WTC11 (cell line): ENCODE data around the gene LDLRAD3. TPM values are rescaled to one million over a fixed set of nuclear protein-coding genes. Genes with fewer than 3 reads are reported as not detected.

ENCODE experiments used
- ATAC-seq: fragments of 200-7000 bp; cut with Tn5 transposase; 2 replicates; pipeline ENCODE4 v1.10.0; 2021; ENCODE audit warnings: mild to moderate bottlenecking, moderate library complexity
- CTCF ChIA-PET: fragments of 300-600 bp; sonication (Branson Sonifier 250); formaldehyde crosslinking; loops from one replicate; lab custom pipeline; 2021; ENCODE audit warnings: antibody characterized with exemption; lab: Charles Lee
- POLR2A ChIA-PET: fragments of 350-600 bp; sonication (Branson Sonifier 250); formaldehyde crosslinking; loops from one replicate; lab custom pipeline; 2021; ENCODE audit warnings: antibody characterized with exemption; lab: Charles Lee
- DNase-seq: peaks from one replicate; pipeline ENCODE4 v3.0.0; 2021; ENCODE audit warnings: low spot score
- H3K27ac Mint-ChIP-seq: 2 replicates; pipeline ENCODE4 v1.8.0; 2021; ENCODE audit warnings: mixed read lengths
- H3K27me3 Mint-ChIP-seq: 2 replicates; pipeline ENCODE4 v1.8.0; 2021; ENCODE audit warnings: low read depth, mild to moderate bottlenecking, moderate library complexity, mixed read lengths
- H3K36me3 Mint-ChIP-seq: 2 replicates; pipeline ENCODE4 v1.8.0; 2021; ENCODE audit warnings: mixed read lengths
- H3K4me1 Mint-ChIP-seq: 2 replicates; pipeline ENCODE4 v1.8.0; 2022; ENCODE audit warnings: mixed read lengths
- H3K4me3 Mint-ChIP-seq: 2 replicates; pipeline ENCODE4 v1.8.0; 2021; ENCODE audit warnings: mild to moderate bottlenecking, moderate library complexity, mixed read lengths
- H3K9me3 Mint-ChIP-seq: 2 replicates; pipeline ENCODE4 v1.8.0; 2021; ENCODE audit warnings: mixed read lengths
- ELF4 ChIP-seq: sonication (generic); formaldehyde crosslinking; IDR thresholded peaks from 2 replicates; pipeline ENCODE4 v1.8.1; 2022; ENCODE audit warnings: low read depth, mild to moderate bottlenecking, moderate library complexity, missing genetic modification reagents
- FOXJ3 ChIP-seq: sonication (generic); formaldehyde crosslinking; IDR thresholded peaks from 2 replicates; pipeline ENCODE4 v1.9.0; 2021; ENCODE audit warnings: missing genetic modification reagents, mild to moderate bottlenecking, borderline replicate concordance
- FOXP1 ChIP-seq: sonication (generic); formaldehyde crosslinking; IDR thresholded peaks from 2 replicates; pipeline ENCODE4 v1.8.0; 2022; ENCODE audit warnings: missing genetic modification reagents, mild to moderate bottlenecking, moderate library complexity, borderline replicate concordance
- GTF2I ChIP-seq: fragments of 250-450 bp; sonication (Bioruptor Pico); conservative IDR thresholded peaks from 2 replicates; pipeline ENCODE4 v1.4.0; 2021; ENCODE audit warnings: mild to moderate bottlenecking
- HMGA2 ChIP-seq: fragments of 250-450 bp; sonication (Bioruptor Pico); IDR thresholded peaks from 2 replicates; pipeline ENCODE4 v1.4.0; 2021; ENCODE audit warnings: mild to moderate bottlenecking, moderate library complexity
- MXD4 ChIP-seq: fragments of 250-450 bp; sonication (Bioruptor Pico); IDR thresholded peaks from 2 replicates; pipeline ENCODE4 v1.8.0; 2021; ENCODE audit warnings: mild to moderate bottlenecking, moderate library complexity, borderline replicate concordance
- MYBL2 ChIP-seq: sonication (generic); formaldehyde crosslinking; IDR thresholded peaks from 2 replicates; pipeline ENCODE4 v1.8.1; 2023; ENCODE audit warnings: mild to moderate bottlenecking, moderate library complexity, missing genetic modification reagents
- OVOL2 ChIP-seq: fragments of 250-450 bp; sonication (Bioruptor Pico); IDR thresholded peaks from 2 replicates; pipeline ENCODE4 v1.9.0; 2021; ENCODE audit warnings: mild to moderate bottlenecking, borderline replicate concordance
- ZNF219 ChIP-seq: sonication (generic); formaldehyde crosslinking; IDR thresholded peaks from 2 replicates; pipeline ENCODE4 v1.8.0; 2023; ENCODE audit warnings: missing genetic modification reagents, mild to moderate bottlenecking, borderline replicate concordance
- ZNF263 ChIP-seq: sonication (generic); formaldehyde crosslinking; IDR thresholded peaks from 2 replicates; pipeline ENCODE4 v1.8.1; 2022; ENCODE audit warnings: low read depth, mild to moderate bottlenecking, moderate library complexity, missing genetic modification reagents
- ZNF423 ChIP-seq: fragments of 250-450 bp; sonication (Bioruptor Pico); IDR thresholded peaks from 2 replicates; pipeline ENCODE4 v2.1.2; 2022; ENCODE audit warnings: mild to moderate bottlenecking, moderate library complexity
- total RNA-seq: library from RNA; stranded (reverse); gene quantifications from 3 replicates; pipeline ENCODE4 v1.2.3, GENCODE V29; 2021
- TF ChIP-seq, protein P1 (sequence below): sonication (generic); formaldehyde crosslinking; conservative IDR thresholded peaks from 2 replicates; pipeline ENCODE4 v1.8.1; 2023; ENCODE audit warnings: mild to moderate bottlenecking, low read depth, missing genetic modification reagents, moderate library complexity
- TF ChIP-seq, protein P2 (sequence below): sonication (generic); formaldehyde crosslinking; IDR thresholded peaks from 2 replicates; pipeline ENCODE4 v1.8.1; 2022; ENCODE audit warnings: mild to moderate bottlenecking, moderate library complexity, missing genetic modification reagents
- TF ChIP-seq, protein P3 (sequence below): sonication (generic); formaldehyde crosslinking; IDR thresholded peaks from 2 replicates; pipeline ENCODE4 v1.8.1; 2023; ENCODE audit warnings: mild to moderate bottlenecking, moderate library complexity, missing genetic modification reagents
- TF ChIP-seq, protein P4 (sequence below): sonication (generic); formaldehyde crosslinking; IDR thresholded peaks from 2 replicates; pipeline ENCODE4 v1.8.0; 2022; ENCODE audit warnings: missing genetic modification reagents
- TF ChIP-seq, protein P5 (sequence below): sonication (generic); formaldehyde crosslinking; IDR thresholded peaks from 2 replicates; pipeline ENCODE4 v1.8.1; 2023; ENCODE audit warnings: mild to moderate bottlenecking, missing genetic modification reagents, borderline replicate concordance
- TF ChIP-seq, protein P6 (sequence below): sonication (generic); formaldehyde crosslinking; IDR thresholded peaks from 2 replicates; pipeline ENCODE4 v1.8.1; 2022; ENCODE audit warnings: mild to moderate bottlenecking, missing genetic modification reagents, moderate library complexity, borderline replicate concordance

The LDLRAD3 gene
- total RNA-seq, 1 experiment from 2014 or later = 14.5 TPM

DNA sequence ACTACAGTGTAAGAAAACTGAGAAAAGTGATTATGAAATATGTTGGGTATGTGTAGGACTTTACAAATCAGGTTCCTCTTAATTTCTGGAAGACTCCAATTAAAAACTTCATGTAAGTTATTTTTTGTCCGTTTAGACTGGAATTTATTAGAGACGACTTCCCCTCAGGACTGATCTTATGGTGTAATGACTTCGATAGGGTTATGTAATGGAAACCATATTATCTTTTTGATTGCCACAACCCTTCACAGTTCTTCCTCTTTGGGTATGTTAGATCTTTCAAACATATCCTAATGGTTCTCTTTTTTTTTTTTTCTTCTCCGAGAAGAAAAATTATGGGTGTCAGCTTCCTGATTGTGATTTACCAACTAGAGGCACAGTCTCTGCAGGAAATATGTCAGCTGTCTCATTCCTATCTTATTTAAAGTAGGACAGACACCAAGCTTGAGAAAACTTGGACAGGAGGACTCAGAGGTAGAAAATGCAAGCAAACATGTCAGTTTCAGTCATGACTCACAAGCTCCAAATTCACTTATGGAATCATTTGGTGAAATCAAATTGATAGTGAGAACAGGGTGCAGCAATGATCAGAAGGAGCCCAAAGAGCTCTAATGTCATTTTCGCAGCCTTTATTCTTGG lies 11.1 kb upstream of the LDLRAD3 start (continued):
- TF ChIP-seq, protein P1, sequence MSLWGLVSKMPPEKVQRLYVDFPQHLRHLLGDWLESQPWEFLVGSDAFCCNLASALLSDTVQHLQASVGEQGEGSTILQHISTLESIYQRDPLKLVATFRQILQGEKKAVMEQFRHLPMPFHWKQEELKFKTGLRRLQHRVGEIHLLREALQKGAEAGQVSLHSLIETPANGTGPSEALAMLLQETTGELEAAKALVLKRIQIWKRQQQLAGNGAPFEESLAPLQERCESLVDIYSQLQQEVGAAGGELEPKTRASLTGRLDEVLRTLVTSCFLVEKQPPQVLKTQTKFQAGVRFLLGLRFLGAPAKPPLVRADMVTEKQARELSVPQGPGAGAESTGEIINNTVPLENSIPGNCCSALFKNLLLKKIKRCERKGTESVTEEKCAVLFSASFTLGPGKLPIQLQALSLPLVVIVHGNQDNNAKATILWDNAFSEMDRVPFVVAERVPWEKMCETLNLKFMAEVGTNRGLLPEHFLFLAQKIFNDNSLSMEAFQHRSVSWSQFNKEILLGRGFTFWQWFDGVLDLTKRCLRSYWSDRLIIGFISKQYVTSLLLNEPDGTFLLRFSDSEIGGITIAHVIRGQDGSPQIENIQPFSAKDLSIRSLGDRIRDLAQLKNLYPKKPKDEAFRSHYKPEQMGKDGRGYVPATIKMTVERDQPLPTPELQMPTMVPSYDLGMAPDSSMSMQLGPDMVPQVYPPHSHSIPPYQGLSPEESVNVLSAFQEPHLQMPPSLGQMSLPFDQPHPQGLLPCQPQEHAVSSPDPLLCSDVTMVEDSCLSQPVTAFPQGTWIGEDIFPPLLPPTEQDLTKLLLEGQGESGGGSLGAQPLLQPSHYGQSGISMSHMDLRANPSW (CRISPR knock-in tag) = no peak
- no peak for TF ChIP-seq ZNF263 (CRISPR knock-in tag)
- TF ChIP-seq GTF2I (CRISPR knock-in tag) = no peak
- TF ChIP-seq, protein P2, sequence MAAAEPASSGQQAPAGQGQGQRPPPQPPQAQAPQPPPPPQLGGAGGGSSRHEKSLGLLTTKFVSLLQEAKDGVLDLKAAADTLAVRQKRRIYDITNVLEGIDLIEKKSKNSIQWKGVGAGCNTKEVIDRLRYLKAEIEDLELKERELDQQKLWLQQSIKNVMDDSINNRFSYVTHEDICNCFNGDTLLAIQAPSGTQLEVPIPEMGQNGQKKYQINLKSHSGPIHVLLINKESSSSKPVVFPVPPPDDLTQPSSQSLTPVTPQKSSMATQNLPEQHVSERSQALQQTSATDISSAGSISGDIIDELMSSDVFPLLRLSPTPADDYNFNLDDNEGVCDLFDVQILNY (CRISPR knock-in tag) = no peak

DNA sequence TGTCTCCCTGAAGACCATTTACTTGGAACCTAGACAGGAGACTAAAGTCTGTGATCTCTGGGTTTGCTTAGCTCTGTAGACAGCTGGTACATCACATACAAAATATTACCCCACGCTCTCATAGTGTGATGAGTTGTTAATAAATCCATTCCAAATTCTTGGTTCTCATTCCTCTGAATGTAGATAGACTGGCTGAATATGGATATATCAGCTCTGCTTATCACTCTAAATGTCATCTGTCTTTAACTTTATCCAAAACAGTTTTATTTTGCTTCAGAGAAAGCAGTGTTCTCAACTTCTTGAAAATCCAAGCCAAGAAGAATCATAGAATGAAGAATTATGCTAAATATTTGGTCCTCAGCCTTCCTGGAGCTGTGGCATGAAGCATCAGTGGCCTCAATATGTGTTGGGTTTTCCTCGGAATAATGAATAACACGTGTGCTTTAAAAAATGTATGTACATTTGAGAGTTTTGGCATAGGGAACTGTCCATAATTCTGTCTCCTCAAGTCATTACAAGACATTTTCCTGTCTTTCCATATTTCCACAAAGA lies 10.5 kb upstream of the LDLRAD3 start:
- POLR2A ChIA-PET = no interaction called here
- no peak for ATAC-seq
- no peak for TF ChIP-seq OVOL2
- TF ChIP-seq, protein P3, sequence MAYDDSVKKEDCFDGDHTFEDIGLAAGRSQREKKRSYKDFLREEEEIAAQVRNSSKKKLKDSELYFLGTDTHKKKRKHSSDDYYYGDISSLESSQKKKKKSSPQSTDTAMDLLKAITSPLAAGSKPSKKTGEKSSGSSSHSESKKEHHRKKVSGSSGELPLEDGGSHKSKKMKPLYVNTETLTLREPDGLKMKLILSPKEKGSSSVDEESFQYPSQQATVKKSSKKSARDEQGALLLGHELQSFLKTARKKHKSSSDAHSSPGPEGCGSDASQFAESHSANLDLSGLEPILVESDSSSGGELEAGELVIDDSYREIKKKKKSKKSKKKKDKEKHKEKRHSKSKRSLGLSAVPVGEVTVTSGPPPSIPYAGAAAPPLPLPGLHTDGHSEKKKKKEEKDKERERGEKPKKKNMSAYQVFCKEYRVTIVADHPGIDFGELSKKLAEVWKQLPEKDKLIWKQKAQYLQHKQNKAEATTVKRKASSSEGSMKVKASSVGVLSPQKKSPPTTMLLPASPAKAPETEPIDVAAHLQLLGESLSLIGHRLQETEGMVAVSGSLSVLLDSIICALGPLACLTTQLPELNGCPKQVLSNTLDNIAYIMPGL = no peak
- TF ChIP-seq ZNF219 (CRISPR knock-in tag) = no peak
- TF ChIP-seq, protein P4, sequence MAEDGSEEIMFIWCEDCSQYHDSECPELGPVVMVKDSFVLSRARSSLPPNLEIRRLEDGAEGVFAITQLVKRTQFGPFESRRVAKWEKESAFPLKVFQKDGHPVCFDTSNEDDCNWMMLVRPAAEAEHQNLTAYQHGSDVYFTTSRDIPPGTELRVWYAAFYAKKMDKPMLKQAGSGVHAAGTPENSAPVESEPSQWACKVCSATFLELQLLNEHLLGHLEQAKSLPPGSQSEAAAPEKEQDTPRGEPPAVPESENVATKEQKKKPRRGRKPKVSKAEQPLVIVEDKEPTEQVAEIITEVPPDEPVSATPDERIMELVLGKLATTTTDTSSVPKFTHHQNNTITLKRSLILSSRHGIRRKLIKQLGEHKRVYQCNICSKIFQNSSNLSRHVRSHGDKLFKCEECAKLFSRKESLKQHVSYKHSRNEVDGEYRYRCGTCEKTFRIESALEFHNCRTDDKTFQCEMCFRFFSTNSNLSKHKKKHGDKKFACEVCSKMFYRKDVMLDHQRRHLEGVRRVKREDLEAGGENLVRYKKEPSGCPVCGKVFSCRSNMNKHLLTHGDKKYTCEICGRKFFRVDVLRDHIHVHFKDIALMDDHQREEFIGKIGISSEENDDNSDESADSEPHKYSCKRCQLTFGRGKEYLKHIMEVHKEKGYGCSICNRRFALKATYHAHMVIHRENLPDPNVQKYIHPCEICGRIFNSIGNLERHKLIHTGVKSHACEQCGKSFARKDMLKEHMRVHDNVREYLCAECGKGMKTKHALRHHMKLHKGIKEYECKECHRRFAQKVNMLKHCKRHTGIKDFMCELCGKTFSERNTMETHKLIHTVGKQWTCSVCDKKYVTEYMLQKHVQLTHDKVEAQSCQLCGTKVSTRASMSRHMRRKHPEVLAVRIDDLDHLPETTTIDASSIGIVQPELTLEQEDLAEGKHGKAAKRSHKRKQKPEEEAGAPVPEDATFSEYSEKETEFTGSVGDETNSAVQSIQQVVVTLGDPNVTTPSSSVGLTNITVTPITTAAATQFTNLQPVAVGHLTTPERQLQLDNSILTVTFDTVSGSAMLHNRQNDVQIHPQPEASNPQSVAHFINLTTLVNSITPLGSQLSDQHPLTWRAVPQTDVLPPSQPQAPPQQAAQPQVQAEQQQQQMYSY = no peak
- no peak for TF ChIP-seq MYBL2 (CRISPR knock-in tag)
- TF ChIP-seq FOXP1 (CRISPR knock-in tag) = no peak
- TF ChIP-seq, protein P5, sequence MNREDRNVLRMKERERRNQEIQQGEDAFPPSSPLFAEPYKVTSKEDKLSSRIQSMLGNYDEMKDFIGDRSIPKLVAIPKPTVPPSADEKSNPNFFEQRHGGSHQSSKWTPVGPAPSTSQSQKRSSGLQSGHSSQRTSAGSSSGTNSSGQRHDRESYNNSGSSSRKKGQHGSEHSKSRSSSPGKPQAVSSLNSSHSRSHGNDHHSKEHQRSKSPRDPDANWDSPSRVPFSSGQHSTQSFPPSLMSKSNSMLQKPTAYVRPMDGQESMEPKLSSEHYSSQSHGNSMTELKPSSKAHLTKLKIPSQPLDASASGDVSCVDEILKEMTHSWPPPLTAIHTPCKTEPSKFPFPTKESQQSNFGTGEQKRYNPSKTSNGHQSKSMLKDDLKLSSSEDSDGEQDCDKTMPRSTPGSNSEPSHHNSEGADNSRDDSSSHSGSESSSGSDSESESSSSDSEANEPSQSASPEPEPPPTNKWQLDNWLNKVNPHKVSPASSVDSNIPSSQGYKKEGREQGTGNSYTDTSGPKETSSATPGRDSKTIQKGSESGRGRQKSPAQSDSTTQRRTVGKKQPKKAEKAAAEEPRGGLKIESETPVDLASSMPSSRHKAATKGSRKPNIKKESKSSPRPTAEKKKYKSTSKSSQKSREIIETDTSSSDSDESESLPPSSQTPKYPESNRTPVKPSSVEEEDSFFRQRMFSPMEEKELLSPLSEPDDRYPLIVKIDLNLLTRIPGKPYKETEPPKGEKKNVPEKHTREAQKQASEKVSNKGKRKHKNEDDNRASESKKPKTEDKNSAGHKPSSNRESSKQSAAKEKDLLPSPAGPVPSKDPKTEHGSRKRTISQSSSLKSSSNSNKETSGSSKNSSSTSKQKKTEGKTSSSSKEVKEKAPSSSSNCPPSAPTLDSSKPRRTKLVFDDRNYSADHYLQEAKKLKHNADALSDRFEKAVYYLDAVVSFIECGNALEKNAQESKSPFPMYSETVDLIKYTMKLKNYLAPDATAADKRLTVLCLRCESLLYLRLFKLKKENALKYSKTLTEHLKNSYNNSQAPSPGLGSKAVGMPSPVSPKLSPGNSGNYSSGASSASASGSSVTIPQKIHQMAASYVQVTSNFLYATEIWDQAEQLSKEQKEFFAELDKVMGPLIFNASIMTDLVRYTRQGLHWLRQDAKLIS = no peak
- TF ChIP-seq ELF4 (CRISPR knock-in tag) = no peak
- no peak for TF ChIP-seq HMGA2 (CRISPR knock-in tag)
- TF ChIP-seq ZNF423 (CRISPR knock-in tag) = no peak
- TF ChIP-seq, protein P6, sequence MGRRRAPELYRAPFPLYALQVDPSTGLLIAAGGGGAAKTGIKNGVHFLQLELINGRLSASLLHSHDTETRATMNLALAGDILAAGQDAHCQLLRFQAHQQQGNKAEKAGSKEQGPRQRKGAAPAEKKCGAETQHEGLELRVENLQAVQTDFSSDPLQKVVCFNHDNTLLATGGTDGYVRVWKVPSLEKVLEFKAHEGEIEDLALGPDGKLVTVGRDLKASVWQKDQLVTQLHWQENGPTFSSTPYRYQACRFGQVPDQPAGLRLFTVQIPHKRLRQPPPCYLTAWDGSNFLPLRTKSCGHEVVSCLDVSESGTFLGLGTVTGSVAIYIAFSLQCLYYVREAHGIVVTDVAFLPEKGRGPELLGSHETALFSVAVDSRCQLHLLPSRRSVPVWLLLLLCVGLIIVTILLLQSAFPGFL (CRISPR knock-in tag) = no peak
- no peak for TF ChIP-seq FOXJ3 (CRISPR knock-in tag)
- no peak for TF ChIP-seq MXD4 (CRISPR knock-in tag)

More for the DNA sequence above, 10.5 kb upstream of the LDLRAD3 start:
- Mint-ChIP-seq H3K9me3 (peaks cover 9% of the 10 kb centered on the region), H3K36me3 (no peaks in the 10 kb centered on the region), H3K27me3 (no peaks in the 10 kb centered on the region; the same call in 1 of the 2 replicates), H3K4me1 (0 out of 2 replicates have a peak, but pooled peaks cover 4% of the 10 kb centered on the region), H3K27ac (no peak overlapping the region), H3K4me3 (no peak overlapping the region)
- CTCF ChIA-PET = interaction anchor here (1.9 kb wide), 1 partner anchor 111 kb away, joined by 9 read pairs; no protein-coding TSS in a partner anchor
- DNase-seq = no peak
